NCI-H2171 (cell line): ENCODE results near the gene RFX4.
"Not testable (repeated sequence)": the region's sequence is repeated elsewhere in the genome, so short reads cannot be mapped to it uniquely, and the experiment has no call there.

Experiments
- DNase-seq: peaks from one replicate; lab custom pipeline; 2025; lab: John Stamatoyannopoulos, UW

The RFX4 gene

DNA sequence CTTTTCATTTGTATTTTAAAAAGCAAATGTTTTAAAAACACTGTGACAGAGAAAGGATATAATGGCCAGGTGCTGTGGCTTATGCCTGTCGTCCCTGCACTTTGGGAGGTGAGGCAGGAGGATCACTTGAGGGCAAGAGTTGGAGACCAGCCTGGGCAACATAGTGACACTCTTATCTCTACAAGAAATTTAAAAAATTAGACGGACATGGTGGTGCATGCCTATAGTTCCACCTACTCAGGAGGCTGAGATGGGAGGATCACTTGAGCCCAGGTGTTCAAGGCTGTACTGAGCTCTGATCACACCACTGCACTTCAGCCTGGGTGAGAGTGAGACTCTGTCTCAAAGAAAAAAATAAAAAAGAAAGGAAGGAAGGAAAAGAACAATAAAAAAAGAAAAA lies 7.8 kb downstream of the RFX4 start:
- DNase-seq: no peak

DNA sequence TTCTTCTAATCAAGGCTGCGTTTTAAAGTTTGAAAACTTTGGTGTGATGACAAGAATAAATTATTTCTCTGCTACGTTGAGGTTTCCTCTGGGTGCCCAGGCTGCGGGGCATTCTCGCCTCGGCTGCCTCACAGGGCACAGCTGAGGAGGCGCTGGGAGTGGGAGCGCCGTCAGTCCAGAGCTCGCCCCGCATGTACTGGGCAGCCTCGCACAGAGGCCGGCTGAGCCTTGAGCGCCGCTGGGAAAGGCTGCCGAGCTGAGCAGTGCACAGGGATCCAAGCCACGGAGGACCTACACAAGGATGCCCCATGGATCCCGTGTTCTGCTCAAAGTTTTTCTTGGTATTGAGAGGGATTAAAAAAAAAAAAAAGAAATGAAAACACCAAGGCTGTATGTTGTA lies 11.6 kb downstream of the RFX4 start:
- DNase-seq: no peak

DNA sequence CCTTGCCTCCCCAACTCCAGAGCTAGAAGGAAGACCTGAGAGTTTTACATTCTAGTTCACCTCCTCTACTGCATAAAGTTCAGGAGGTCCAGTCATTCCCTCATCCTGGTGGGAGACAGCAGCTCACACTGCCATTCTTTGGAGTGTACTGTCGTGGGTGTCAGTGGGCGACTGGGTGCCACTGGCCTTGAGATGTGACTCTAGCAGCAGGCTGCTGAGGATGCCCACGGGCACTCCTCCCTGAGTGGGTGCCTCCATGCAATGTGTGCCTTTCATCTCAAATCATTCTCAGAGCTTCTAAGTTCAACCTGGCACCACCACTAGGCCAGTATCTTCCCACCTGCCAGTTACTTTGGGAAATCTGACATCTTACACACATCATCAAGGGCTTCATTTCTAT lies 12.5 kb downstream of the RFX4 start:
- no peak for DNase-seq

DNA sequence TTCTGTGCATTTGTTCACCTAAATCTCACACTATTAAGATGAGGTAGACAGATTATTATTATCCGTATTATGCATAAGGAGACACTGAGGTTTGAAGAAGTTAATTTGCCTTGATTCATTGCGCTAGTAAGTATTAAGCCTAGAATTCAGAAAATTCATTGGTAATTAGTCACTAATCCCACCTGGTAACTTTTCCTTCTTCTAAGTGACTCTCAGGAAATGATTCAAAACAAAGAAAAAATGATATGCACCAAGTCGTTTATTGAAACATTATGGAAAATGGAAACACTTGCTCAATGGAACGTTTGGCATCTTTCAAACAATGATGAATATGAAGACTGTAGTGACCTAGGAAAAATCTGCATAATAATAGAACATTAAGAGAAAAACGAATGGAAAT lies 15.2 kb downstream of the RFX4 start:
- DNase-seq: no peak

DNA sequence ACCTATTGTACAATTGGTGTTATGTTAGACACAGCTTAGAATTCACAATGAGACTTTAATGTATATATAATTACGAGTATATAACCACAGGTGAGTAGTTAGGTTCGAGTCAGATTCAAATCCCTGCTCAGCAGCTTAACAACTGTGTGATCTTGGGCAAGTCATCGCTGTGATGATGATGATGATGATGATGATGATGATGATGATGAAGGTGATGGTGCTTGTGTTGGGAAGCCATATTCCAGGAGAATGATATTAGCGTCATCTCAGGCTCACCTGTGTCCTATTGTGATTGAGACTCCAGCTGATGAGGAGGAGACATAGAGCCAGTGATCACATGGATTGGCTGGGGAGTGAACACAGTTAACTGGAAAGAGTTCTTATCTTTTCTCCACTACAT lies 16.5 kb downstream of the RFX4 start:
- no peak for DNase-seq

DNA sequence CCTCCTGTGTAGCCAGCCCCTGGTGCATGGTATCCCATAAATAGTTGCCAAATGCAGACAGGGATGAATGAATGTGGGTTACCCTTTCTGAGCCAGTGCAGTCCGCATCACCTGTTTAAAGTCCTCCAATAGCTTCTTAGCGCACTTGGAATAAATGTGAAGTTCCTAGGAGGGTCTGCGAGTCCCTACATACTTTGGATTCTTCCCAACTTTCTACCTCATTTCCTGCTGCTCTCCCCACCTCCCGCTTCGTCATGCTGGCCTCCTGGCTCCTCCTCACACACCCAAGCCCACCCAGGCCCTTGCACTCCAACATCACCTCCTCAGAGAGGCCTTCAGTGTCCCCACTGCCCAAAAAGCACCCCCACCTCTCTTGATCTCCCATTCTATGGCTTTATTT lies 17.7 kb downstream of the RFX4 start:
- no peak for DNase-seq

DNA sequence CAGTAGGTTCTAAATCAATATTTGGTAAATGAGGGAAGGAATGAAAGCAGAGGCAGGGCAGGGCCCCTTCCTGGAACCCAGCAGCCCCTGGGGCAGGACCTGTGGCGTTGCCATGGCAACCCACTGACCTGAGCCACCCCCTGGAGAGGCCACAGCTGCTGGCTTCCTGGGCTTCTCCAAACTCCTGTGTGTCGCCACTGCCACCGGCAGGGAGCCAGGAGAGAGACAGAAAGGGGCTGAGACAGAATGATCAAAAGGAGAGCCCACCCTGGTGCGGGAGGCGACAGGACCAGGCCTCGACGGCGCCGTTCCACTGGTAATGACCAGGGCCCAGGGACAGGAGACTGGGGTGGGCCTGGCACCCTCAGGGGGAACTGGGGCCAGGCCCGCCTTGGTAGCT lies 18.2 kb downstream of the RFX4 start:
- DNase-seq: no peak

DNA sequence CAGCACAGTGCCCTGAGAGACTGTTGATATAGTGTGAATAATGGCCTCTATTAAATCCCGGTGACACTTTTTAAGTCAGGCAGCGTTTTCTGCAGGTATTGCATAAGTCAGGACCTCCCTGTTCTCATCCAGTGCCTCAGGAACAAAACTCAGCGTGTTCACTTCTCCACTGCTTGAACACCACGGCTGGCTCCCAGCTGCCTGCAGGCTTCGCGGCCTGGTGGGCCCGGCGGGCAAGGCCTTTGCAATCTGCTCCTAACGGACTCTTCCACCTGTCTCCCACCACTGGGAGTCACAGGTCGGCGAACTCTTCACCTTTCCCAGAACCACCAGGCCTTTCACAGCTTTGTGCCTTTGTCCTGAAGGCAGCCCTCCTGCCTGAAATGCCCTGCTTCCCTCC lies 18.7 kb downstream of the RFX4 start:
- no peak for DNase-seq

DNA sequence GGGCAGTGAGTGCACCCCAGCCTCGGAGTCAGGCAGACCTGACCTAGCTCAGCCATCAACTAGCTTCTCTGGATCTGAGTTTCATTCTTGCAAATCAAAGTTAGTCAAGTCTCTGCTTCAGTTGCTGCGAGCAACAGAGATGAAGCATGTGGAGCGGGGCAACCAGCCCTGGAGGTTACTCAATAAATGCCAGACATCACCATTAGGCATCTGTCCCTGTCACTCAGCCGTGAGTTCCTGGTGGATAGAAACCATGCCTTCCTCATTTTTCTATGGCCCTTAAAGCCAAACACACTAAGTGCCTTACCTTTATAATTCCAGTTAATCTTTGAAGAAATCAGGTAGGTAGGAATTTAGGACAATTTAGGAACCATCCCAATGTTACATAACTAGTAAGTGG lies 19.3 kb downstream of the RFX4 start:
- no peak for DNase-seq

DNA sequence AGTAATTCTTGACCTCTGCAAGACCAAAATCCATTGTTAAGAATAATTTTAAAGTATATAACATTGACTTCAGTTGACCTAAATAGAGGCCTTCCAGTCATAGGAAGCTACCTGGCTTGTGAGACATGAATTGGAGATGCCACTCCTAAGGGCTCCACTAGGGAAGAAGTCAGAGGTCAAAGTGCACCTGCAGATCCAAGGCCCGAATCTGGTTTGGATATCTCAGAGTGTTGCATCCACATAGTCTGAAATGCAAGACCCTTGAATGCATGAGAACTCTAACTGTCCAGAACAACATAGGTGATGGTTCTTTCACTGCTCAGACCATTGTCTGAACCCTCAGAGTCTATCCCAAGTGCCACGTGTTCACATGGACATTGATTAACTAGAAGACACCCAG lies 22.4 kb downstream of the RFX4 start:
- DNase-seq: no peak

DNA sequence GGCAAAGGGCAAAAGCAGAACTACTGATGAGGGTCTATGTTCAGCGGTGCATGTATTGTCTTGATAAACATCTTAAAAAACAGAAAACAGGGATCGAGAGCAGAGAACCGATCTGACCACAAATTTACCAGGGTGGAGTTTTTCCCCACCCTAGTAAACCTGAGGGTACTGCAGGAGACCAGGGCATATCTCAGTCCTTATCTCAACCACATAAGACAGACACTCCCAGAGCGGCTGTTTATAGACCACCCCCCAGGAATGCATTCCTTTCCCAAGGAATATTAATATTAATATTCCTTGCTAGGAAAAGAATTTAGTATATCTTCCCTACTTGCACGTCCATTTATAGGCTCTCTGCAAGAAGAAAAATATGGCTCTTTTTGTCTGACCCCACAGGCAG lies 37.8 kb downstream of the RFX4 start:
- DNase-seq: not testable (repeated sequence)

DNA sequence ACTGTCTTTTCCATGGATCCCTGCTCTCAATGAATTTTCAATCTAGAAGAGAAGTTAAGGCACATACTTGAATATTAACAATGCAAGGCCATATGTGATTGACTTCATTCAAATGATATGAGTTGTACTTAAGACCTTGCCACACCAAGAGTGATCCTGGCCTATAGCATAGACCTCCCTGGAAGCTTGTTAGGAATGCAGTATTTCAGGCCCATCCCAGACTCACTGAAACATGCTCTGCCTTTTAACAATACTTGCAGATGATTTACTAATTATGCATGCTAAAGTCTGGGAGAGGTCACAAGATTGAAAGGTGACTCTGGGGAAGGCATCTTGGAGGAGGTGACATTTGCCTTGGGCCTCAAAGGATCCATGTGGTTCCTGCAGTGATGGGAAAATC lies 43.2 kb downstream of the RFX4 start:
- DNase-seq: no peak

DNA sequence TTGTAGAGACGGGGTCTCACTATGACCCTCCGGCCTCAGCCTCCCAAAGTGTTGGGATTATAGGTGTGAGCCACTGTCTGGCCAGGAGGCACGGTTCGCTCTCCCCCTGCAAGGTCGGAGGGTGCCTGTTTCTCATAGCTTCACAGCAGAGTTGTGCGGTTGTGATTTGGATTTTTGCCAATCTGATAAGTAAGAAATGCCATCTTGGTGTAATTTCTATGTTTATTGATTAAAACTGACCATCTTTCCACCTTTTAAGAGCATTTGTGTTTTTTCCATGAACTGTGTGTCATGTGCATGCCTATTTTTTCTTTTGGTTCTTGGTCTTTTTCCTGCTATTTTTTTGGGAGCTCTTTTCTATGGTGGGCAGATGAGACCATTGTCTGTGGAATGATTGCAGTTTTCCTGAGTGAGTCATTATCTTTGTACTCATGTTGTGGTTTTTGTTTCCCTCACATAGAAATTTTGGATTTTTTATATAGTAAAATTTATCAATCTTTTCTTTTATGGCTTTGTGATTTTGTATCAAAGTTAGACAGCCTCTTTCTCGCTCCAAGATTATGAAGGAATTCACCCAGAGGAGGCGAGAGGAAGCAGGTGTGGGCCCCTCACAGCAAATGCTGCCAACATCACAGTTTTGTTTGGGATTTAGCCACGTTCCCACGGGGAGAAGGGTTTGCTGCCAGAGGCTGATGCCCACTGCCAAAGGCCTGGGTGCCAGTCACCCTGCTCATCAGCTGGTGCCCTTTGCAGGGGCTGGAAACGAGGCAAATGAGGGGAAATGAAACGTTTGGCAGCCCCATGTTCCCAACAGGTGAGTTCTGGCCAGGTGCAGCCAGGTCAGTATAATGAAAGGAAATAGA lies 47.2 kb downstream of the RFX4 start:
- DNase-seq: no peak

DNA sequence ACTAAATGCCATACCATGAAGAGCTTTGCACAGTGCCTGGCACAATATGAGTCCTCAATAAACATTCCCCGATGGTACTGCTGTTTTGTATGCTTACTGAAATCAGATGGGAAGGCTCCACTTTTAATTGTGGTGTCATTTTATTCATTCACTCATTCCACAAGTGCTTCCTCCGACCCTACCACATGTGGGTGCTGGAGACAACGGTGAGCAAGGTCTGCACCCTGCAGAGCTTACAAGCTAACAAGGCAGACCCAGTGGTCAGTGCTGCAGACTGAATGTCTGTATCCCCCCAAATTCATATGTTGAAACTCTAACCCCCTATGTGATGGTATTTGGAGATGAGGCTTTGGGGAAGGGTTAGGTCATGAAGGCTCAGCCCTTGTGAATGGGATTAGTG lies 48.3 kb downstream of the RFX4 start:
- no peak for DNase-seq

DNA sequence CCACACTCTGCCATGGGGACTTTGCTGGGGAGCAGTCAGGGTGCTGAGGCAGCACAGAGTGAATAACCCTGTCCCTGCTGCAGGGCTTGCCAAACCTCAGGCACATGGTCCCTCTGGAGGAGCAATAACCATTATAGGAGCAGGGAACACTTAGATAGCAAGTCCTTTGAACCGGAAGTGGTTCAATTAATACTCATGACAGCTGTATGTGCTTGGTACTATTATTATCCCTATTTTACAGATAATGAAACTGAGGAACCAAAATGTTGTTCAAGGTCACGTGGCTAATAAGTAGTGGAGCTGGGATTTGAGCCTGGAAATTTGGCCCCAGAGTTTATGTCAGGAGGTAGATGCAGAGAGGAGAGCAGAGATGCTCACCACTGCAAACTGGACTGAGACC lies 49.0 kb downstream of the RFX4 start:
- no peak for DNase-seq

DNA sequence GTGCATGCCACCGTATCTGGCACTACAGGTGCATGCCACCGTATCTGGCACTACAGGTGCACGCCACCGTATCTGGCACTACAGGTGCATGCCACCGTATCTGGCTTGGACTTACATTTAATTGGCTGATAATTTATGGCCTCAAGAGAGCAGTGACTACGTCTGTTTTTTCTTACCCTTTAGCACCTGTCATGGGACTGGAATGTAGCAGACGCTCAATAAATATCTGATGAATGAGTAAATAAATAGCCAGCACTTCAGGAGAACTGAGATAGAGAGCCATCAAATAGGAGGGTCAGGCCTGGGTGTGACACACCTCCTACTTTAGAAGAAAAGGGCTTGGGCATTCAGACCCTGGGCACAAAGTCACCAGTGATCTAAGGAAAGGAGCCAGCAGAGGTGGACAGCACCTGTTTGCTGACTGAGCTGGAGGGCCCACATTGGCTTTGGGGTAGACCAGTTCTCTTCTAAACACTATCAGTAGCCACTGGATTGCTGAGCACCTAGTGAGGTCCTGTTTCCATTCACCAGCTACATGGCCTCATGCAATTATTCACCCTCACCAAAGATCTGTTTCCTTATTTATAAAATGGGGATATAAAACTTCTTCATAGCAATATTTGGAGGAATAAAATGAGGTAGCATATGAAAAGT lies 50.1 kb downstream of the RFX4 start:
- no peak for DNase-seq

DNA sequence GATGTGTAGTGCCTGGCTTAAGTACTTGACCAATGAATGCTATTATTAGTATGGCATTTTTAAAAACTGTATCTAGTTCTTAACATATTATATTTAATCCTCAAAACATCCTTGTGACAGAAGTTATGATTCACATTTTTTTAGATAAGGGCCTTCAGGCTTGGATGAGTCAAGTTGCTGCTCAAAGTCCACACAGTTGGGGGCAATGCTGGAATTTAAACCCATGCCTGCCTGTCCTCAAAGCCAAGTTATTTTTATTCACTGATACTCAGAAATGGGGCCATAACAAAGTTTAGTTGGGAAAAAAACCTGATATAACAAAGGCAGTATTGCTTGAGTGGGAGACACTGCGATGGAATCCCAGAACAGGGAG lies 50.6 kb downstream of the RFX4 start:
- no peak for DNase-seq

DNA sequence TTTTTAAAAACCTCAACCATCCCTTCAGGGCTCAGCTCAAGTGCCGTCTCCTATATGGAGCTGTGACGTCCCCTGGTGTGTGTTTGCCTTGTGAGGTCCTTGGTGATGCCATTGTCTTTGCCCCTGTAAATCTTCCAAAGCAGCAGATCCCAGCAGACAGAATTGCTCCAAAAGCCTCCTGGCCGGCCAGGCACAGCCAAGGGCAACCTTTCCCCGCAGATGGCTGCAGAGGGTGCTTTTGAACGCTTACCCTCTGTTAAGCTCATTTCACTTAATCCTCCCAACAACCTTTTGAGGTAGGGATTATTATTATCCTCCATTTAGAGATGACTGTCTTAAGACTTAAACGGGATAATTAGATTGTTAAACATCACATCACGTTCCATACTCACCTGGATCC lies 51.4 kb downstream of the RFX4 start:
- DNase-seq: no peak

DNA sequence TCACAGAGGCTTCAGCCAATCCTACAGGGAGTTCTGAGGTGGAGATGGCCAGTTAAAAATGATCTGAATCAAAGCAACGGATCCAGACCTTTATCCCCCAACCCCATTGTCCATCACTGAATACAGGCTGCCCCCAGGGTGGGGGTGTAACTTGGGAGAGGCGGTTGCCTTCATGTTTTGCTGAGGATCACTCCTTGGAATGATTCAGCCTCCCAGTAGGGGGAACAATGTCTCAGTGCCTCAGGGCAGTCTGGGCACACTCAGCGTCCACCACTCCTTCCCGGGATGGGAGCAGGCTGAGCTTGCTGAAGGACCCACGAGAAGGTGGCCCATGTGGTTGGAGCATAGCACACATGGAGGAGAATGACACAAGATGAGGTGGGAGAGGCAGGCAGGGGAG lies 60.2 kb downstream of the RFX4 start:
- DNase-seq: no peak

DNA sequence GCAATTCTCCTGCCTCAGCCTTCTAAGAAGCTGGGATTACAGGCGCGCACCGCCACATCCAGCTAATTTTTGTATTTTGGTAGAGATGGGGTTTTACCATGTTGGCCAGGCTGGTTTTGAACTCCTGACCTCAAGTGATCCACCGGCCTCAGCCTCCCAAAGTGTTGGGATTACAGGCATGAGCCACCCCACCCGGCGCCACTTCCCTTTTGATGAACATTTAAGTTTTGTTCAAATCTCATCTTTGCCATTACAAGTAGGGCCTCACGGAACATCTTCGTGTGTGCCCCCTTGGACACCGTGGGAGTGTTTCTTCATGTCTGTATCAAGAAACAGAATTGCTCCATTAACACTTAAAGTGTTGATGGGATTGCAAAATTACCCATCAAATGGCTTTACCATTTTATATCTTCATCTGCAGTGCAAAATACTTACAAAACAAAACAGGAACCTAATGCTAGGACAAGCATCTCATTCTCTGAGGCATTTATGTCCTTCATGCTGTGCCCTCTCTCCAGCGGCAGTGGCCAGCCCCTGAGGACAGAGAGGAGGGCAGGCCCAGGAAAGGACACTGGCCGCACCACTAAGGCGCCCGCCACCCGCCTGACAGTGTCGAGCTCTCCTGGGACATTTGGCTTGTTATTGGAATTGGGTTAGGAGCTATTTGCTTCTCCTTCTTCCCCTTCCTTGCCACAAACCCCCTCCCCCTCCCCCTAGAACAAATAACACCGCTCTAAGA lies 61.7 kb downstream of the RFX4 start:
- no peak for DNase-seq

DNA sequence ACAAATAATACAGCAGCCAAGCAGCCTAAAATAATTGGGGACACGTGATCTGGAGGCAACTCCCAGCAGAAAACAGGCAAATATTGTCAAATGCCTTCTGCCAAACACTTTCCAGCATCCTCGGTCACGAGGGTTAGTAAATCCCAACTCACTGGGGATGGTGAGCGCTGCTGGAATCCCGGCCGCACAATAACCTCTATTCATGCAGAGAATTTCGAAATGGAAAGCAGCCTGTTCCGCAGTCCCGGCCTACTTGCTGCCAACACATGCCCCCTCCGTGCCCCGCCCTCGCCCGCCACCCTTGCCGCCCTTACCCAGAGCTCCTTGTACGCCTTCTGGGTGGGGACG lies 62.2 kb downstream of the RFX4 start:
- DNase-seq: no peak

DNA sequence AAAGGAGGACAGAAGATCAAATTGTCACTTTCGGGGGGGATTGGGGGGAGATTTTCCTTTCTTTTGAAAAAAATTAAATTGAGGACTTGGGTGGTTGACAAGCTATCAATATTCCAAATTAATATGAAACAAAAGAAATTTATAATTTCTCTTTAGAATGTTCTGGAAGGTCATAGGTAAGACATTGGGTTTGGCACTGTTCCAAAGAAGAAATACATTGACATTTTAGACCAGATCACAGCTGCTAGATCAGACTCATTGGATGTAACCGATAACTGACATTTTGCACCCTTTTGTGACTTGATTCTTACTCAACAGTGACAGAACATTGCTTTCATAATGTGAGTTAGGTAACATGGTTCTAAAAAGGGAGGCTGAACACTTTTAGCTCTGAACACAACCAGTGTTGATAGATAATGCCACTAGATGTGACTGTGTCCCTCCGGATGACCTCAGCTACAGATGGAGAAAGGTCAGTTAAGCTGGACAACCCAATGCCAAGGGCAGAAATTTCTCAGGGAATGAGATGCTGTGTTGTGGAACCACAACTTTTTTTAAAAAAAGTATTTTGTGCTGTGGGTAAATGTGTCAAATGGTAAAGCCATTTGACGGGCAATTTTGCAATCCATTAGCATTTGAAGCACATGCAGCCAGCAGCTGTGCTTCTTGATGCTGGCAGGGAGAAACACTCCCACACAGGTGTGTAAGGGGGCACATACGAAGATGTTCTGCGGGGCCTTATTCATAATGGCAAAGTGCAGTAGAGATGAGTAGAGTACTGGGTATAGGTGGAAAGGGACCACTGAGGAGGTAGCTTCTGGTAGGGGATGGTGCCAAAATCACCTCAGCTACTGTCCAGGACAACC lies 62.9 kb downstream of the RFX4 start:
- no peak for DNase-seq
